Measurements from ENCODE around the gene BICD1. TPM values are rescaled to one million over a fixed set of nuclear protein-coding genes. Genes with fewer than 3 reads are reported as not detected.

BICD1 gene
- total and polyA plus RNA-seq, 4 donors: 6.1 to 22.9 (median 12.8) TPM

GRCh38 chr12:32248441-32249140, 141.9 kb downstream of the BICD1 start:
- Histone ChIP-seq H3K9me3 (ENCODE audit: control insufficient read depth in 4 of 4, insufficient read depth in 3 of 4, low read length in 3 of 4) (no peaks in the 10 kb centered on the region), H3K27ac (ENCODE audit: low read depth in 1 of 2, low read length in 1 of 2) (no peak overlapping the region), H3K36me3 (ENCODE audit: control insufficient read depth in 4 of 4, insufficient read depth in 4 of 4, low read length in 4 of 4) (no peaks in the 10 kb centered on the region), H3K9ac (ENCODE audit: insufficient read depth in 1 of 2, low read length in 2 of 2) (no peak overlapping the region), H3K27me3 (ENCODE audit: control insufficient read depth in 3 of 3, insufficient read depth in 3 of 3, low read length in 2 of 3) (no peaks in the 10 kb centered on the region), H3K4me1 (ENCODE audit: control insufficient read depth in 5 of 5, insufficient read depth in 5 of 5, low read length in 5 of 5) (no peaks in the 10 kb centered on the region), H3K4me3 (no peak overlapping the region)
- DNase-seq (no peak), ATAC-seq (ENCODE audit: insufficient read depth, low FRiP score) (no peak)
- TF ChIP-seq CTCF (IDR thresholded peaks at IDR 0.05; ENCODE audit: control extremely low read depth, extremely low read depth): no peak
- 95 to 98% methylated on average over 5 of the region's 5 CpGs for WGBS, 2 donors

DNA sequence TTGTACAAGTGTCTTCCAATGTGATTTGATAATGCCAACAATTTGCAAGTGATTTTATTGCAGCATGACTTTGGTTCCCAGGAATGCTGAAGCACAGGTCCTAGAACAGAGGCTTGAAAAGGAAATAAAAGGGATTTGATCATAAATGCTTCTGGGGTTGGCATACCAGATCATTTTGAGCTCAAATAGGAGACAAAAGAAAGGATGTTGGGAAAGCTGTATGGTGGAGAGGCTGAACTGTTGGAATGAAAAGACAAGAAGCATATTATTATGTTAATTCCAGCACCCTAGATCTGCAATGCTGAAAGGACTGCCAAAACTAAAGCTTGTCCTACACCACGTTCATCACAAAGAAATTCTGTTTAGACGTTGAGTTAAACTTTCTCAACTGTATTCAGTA, 143.1 kb downstream of the BICD1 start:
- no peak for TF ChIP-seq CTCF (IDR thresholded peaks at IDR 0.05; ENCODE audit: control extremely low read depth, extremely low read depth)
- Histone ChIP-seq H3K4me1 (ENCODE audit: control insufficient read depth in 5 of 5, insufficient read depth in 5 of 5, low read length in 5 of 5) (no peaks in the 10 kb centered on the region), H3K27ac (ENCODE audit: low read depth in 1 of 2, low read length in 1 of 2) (no peak overlapping the region), H3K27me3 (ENCODE audit: control insufficient read depth in 3 of 3, insufficient read depth in 3 of 3, low read length in 2 of 3) (no peaks in the 10 kb centered on the region), H3K9ac (ENCODE audit: insufficient read depth in 1 of 2, low read length in 2 of 2) (no peak overlapping the region), H3K36me3 (ENCODE audit: control insufficient read depth in 4 of 4, insufficient read depth in 4 of 4, low read length in 4 of 4) (no peaks in the 10 kb centered on the region), H3K4me3 (no peak overlapping the region), H3K9me3 (ENCODE audit: control insufficient read depth in 4 of 4, insufficient read depth in 3 of 4, low read length in 3 of 4) (no peaks in the 10 kb centered on the region)
- 66 to 75% methylated on average over 2 of the region's 2 CpGs for WGBS, 2 donors
- ATAC-seq (ENCODE audit: insufficient read depth, low FRiP score): no peak
- DNase-seq: no peak

GRCh38 chr12:32252199-32253073, 145.8 kb downstream of the BICD1 start:
- WGBS, 2 donors: 92 to 96% methylated on average over 13 of the region's 13 CpGs
- TF ChIP-seq CTCF (IDR thresholded peaks at IDR 0.05; ENCODE audit: control extremely low read depth, extremely low read depth): no peak
- Histone ChIP-seq H3K4me3 (no peak overlapping the region), H3K4me1 (ENCODE audit: control insufficient read depth in 5 of 5, insufficient read depth in 5 of 5, low read length in 5 of 5) (peaks cover 0 to 4% (median 0%) of the 10 kb centered on the region in 5 donors), H3K9ac (ENCODE audit: insufficient read depth in 1 of 2, low read length in 2 of 2) (no peak overlapping the region), H3K27ac (ENCODE audit: low read depth in 1 of 2, low read length in 1 of 2) (no peak overlapping the region), H3K36me3 (ENCODE audit: control insufficient read depth in 4 of 4, insufficient read depth in 4 of 4, low read length in 4 of 4) (no peaks in the 10 kb centered on the region), H3K9me3 (ENCODE audit: control insufficient read depth in 4 of 4, insufficient read depth in 3 of 4, low read length in 3 of 4) (no peaks in the 10 kb centered on the region), H3K27me3 (ENCODE audit: control insufficient read depth in 3 of 3, insufficient read depth in 3 of 3, low read length in 2 of 3) (no peaks in the 10 kb centered on the region)
- DNase-seq: no peak
- ATAC-seq (ENCODE audit: insufficient read depth, low FRiP score): no peak

All from lung (tissue), 12 donors.